NCI-H82 treated with DMSO at 0.1 percent for 48 hours (cell line): Measurements from ENCODE around the gene NPHP4.

Experiments
- DNase-seq: peaks from one replicate; lab custom pipeline; 2025; ENCODE audit not compliant: unreplicated experiment; lab: John Stamatoyannopoulos, UW

The NPHP4 gene

DNA sequence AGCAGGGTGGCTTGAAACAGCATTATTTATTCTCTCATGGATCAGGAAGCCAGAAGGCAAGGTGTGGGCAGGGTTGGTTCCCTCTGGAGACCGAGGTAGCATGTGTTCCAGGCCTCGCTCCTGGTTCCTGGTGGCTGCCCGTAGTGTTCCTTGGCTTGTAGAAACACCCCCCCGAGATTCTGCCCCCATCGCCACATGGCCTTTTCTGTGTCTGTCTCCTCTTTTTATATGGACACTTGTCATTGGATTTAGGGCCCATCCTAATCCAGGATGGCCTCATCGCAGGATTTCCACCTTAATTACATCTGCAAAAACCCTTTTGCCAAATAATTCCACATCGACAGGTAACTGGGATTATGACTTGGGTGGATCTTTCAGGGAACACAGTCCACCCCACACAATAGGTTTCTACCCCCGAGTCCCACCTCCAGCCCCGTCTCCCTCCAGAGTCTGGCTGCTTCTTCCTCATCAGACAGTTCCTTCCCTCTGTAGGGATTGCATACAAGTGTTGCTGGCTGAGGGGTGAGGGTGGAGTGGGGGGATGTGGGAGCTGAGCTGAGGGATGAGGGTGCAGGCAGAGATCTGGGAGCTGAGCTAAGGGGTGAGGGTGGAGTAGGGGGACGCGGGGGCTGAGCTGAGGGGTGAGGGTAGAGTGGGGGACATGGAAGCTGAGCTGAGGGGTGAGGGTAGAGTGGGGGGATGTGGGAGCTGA lies 12.3 kb upstream of the NPHP4 start:
- DNase-seq, result peak; percentile 28

DNA sequence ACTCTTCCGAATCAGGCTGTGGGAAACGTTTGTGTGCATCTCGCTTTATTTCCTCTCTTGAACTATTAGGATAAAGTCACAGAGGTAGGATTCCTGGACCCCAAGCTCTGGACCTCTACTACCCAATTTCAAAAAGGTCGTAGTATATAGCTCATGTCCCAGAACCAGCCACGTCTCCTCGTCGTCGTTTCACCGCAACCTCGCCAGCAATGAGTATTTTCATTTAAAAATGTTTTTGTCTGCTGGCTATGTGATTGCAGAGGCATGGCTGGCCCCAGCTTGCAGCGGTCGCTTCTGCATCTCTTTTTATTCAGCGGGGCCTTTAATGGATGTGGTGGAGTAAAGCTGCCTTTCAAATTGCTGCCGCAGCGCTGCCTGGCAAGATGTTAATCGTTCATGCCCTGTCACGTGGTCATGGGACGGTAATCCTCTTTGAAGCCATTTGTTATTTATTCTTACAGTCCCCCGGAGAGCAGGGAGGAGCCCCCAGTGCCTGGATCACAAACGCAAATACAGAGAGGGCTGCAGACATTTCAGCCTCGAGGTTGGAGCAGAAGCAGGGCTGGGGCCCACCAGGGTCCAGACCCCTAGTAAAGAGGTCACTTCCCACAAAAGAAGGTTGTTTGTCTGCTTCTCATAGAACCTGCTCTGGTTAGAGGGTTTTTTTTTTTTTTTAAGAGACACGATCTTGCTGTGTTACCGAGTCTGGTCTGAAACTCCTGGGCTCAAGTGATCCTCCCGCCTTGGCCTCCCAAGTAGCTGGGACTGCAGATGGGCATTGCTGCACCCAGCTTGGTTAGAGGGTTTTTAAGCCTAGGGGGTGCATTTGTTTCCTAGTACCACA lies 11.6 kb upstream of the NPHP4 start:
- DNase-seq, result peak; percentile 95

GRCh38 chr1:6002714-6003501 lies 10.7 kb upstream of the NPHP4 start:
- no peak for DNase-seq

GRCh38 chr1:6001992-6002576 lies 9.9 kb upstream of the NPHP4 start:
- no peak for DNase-seq

DNA sequence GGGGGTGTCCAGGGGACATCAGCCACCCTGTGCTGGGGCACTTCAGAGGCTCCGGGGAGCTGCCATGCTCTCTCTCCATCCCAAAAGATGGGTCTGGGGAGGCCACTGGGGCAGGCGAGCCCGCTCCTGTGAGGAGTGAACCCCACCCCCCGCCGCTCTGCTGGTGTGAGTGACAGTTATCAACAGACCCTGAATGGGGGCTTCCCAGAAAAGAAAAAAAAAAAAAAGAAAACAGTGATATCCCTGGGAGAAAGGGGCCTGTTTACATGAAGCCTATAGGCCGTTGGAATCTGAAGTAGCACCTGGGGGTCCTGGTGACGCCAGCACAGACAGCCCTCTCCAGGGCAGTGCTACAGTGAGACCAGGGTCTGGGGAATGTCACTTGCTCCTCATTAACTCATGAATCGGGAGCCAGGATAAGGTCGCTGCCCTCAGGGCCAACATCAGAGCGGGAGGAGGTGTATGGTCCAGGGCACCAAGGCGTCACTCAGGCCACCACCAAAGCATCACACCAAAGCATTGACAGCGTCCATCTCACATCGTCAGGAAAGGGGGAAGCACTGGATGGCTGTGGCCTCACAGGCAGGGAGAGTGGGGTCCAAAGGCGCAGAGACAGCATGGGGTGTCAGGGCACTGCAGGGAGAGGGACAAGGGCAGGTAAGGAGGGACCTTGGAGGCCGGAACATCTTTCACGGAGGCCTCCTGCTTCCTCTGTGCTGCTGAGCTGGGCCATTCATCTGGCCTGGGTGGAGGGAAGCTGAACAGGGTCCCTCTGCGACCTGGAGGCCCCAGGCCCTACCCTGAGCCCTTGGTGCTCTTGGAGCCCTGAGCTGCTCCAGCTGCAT lies 8.4 kb upstream of the NPHP4 start:
- DNase-seq, result no peak

- DNase-seq, result no peak
Measured at GRCh38 chr1:5999711-6000443, 7.7 kb upstream of the NPHP4 start.

DNA sequence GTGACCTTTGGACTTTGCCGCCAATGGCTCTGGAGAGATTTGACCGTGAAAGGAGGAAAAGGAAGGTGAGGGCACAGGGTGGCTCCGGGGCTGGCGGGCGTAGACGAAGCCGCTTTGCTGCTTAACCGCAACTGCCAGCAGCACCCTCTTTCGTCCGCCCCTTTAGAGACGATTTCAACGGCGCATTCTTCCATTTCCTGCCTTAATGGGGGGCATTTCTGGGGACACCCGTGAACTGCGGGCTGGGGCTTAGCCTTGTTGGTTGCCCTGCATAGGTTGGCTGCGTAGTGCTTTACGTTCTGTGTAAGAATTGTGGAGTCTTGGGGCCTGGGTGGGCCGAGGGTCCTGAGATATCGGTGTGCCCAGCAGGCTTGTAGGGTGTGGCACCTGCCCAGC lies 6.7 kb upstream of the NPHP4 start:
- DNase-seq, result no peak

- no peak for DNase-seq
Measured at GRCh38 chr1:5998051-5998905, 6.1 kb upstream of the NPHP4 start.

DNA sequence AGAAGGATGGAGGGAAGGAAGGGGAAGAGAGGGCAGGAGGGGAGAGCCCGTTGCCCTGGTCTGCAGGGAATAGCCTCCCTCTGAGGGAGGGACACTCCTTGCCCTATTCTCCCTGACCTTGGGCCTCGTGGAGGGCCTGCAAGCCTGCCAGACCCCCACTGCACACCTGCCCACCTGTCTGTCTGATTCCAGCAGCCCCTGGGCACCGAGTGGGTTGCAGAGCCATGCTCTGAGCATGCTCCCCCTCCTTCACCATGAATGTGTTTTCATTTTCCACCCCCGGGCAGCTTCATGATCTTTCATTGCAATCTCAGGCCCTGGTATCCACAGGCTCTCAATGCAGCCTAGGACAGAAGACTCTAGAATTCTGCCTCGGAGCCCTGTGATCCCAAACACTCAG lies 5.1 kb upstream of the NPHP4 start:
- DNase-seq, result no peak

DNA sequence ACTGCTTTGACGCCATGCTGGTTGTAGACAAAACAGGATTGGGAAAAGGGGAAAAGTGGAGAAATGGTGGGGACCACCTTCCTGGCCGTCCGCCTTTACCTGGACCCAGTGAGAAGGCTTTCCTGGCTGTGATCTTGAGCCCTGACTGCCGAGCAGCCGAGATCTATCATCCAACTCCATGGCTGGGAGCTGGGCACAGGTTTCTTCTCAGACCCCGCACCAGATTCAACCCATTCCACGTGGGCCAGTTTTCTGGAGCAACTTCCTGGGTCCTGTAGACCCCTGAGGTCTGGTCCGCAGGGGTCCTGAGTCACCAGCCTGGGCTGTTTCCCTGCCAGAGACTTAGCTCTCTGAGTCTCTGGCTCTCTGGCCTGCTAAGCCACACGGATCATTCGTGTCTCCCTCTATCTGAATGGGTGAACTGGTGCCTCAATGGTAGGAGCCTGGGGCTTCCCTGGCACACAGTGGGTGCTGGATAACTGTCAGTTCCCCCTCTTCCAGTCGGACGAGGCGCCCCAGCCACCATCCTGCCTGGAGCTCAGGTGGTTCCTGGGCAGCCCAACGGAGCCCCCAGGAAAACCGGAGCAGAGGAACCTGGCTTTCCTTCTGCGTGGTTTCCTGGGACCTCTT lies 4.5 kb upstream of the NPHP4 start:
- no peak for DNase-seq

GRCh38 chr1:5995871-5996630 lies 3.8 kb upstream of the NPHP4 start:
- no peak for DNase-seq

DNA sequence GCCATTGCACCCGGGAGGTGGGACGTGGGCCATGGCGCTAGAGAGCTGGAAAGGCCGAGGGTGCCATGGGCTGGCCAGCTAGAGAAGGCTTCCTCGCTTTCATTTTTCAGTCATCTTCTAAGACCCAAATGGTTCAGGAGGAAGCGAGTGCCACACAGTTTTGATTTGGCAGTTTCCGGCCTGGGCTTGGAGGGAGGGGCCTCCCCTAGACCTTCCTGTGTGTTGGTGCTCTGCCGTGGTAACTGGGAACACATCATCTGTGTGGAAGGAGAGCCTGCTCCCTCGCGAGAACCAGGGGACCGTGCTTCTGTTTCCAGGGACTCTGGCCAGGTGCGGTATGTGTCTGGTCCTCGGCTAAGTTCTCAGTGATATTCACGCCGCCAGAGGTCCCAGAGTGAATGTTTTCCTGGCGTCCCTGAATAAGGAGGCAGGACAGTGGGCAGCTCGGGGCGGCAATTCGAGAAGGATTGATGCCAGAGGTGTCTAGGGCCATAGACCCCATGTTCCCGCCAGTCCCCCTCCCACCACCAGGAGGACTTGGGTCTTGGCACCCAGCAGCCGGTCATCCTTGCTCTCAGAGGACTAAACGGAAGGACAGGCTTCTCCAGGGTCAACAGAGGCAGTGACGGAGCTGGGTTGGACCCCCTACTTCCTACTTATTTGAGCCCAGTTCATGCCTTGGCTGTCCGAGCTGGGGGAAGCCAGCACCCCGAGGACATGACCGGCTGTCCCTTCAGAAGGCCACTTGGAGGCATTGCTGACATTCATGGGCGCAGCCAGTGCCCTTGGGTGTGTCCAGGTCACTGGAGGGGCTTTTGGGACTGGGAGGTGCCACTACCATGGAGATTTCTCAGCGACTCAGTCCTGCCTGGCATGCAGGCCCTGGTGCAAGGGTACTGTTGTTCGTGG lies 2.7 kb upstream of the NPHP4 start:
- no peak for DNase-seq

DNA sequence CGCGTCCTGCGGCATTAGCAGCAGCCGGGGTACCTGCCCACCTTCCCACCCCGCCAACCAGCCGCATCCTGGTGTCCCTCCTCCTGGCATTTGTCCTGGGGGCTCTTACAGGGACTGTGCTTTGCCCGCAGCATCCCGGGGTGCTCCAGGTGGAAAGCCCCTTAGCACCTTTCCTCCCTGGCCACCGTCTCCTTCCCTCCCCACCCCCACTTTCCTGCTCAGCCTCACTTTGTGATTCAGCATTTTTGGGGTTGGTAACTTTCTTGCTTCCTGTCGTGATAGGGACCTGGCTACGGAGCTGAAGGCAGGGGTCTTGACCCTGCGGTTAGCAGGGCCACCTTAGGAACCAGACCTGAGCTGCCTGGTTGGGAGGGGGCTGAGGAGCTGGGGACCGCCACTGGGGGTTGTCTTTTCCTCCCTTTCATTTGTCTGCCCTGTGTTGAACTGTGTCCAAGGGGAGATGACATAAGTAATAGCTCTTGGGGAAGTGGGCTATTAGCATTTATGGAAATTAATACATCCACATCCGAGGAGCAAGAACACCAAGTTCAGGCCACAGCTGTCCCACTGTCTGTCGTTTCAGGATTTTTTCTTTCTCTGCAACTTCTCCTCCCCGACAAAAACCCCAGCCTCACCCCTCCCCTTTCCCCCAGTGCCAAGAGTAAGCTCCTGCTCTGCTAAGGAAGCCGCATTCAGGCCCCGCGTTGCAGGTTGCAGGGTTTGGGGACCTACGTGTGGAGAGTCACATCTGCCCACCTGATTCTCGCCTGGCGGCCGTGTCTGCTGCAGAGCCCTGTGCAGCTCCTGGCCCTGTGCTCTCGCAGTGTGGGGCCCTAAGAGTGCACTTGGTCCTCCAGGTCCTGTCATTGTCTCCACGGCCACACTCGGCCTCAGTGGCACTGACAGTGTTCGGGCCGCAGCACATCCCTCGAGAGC lies 1.6 kb upstream of the NPHP4 start:
- no peak for DNase-seq

DNA sequence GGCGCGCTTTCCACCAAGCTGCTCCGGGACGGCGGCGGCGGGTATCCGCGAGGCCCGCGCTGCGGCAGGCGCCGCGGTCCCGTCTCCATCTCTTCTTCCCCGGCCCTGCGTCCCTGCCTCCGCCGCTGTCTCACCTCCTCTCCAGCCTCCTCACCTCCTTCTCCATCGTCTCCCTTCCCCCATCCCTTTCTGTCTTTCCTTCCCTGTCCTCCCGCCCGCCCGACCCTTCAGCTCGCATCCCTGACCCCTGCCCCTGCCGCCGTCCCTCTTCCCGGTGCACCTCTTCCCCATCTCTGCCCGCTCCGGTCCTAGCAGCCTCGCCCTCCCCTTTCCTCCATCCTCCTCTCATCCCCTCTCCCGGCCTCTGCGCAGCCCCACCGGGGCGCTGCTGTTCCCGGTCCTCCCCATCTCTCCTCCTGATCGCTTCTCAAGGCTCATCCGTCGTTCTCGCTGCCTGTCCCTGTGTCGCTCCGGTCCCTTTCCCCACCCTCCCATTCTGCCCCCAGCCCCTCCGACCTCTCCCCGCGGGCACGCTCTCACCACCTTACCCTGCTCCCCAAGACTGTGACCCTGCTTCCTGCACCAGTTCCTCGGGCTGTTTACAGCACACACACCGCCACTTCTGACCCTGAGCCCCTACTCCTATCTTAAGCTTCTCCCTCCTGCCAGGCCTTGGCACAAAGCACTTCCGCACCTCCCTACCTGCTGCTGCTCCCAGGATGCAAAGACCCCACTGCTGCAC lies 760 bp upstream of the NPHP4 start:
- DNase-seq, result peak; percentile 68
